Suprapubic skin (tissue), 4 donors: ENCODE results near the gene NFYC. TPM values are rescaled to one million over a fixed set of nuclear protein-coding genes. Genes with fewer than 3 reads are reported as not detected.
"Not testable (repeated sequence)": the region's sequence is repeated elsewhere in the genome, so short reads cannot be mapped to it uniquely, and the experiment has no call there.

Experiments used
- DNase-seq, 2 donors: peaks; one replicate each; pipeline ENCODE4 v3.0.0-alpha.2; 2019; ENCODE audit warnings: low spot score in 2 of 2
- H3K27ac ChIP-seq: fragments of 200-600 bp; sonication (generic); one replicate; pipeline ENCODE4 v1.5.1; 2019
- H3K27me3 ChIP-seq: fragments of 200-600 bp; sonication (generic); one replicate; pipeline ENCODE4 v1.5.1; 2019
- H3K36me3 ChIP-seq: fragments of 200-600 bp; sonication (generic); one replicate; pipeline ENCODE4 v1.5.1; 2019
- H3K4me1 ChIP-seq: fragments of 200-600 bp; sonication (generic); one replicate; pipeline ENCODE4 v1.5.1; 2019
- H3K4me3 ChIP-seq: fragments of 200-600 bp; sonication (generic); one replicate; pipeline ENCODE4 v1.5.1; 2019; ENCODE audit warnings: mild to moderate bottlenecking
- H3K9me3 ChIP-seq: fragments of 200-600 bp; sonication (generic); one replicate; pipeline ENCODE4 v1.5.1; 2019
- CTCF ChIP-seq, 2 donors: fragments of 200-600 bp in 1 of 2; fragments of 450-650 bp in 1 of 2; sonication (generic) in 1 of 2; IDR thresholded peaks; one replicate each; pipeline ENCODE4 v1.5.1; 2016 to 2019; ENCODE audit warnings: antibody characterized with exemption in 2 of 2, mild to moderate bottlenecking in 1 of 2, moderate library complexity in 1 of 2
- EP300 ChIP-seq: sonication (generic); formaldehyde crosslinking; IDR thresholded peaks from one replicate; pipeline ENCODE4 v1.6.1; 2017; ENCODE audit warnings: antibody characterized with exemption
- POLR2A ChIP-seq, 2 donors: fragments of 450-650 bp; IDR thresholded peaks; one replicate each; pipeline ENCODE4 v1.6.1; 2017; ENCODE audit warnings: antibody characterized with exemption in 2 of 2, mild to moderate bottlenecking in 2 of 2, moderate library complexity in 2 of 2
- POLR2AphosphoS5 ChIP-seq, 3 donors: sonication (generic); formaldehyde crosslinking; IDR thresholded peaks; one replicate each; pipeline ENCODE4 v1.6.1; 2017; ENCODE audit warnings: antibody characterized with exemption in 3 of 3
- WGBS: methylation state at CpG from one replicate; pipeline ENCODE4 v1.1.5; 2018; 5-methylcytosine and 5-hydroxymethylcytosine counted together
- total RNA-seq, 4 donors: library from RNA; depleted of rRNA; stranded (reverse); fragments of >200 nt; gene quantifications; one replicate each; pipeline ENCODE4 v1.1.0, GENCODE V29; 2016

The NFYC gene
- total RNA-seq, 4 donors from 2014 or later, result 62.9 to 111 (median 83.5) TPM

DNA sequence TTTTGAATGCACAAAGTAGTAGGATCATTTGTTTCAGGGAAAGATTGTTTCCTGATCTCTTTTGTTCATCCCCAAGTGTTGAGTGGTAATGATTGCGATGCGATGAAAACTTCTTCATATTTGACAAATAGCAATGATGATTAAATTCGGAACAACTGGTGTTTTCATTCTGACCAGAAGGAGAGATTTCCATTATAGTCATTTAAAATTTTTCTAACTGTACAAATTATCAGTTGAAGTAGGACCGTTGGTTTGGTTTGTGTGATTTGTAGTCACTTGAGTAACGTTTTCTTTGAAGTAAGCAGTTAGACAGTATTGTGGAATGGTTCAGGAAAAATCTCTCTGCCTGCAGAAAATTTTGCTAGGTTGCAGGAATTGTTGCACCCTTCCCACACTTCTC, 5.9 kb downstream of the NFYC start:
- H3K9me3 ChIP-seq, result no peaks in the 10 kb centered on the region
- H3K36me3 ChIP-seq, result peaks cover 5% of the 10 kb centered on the region
- no peak for DNase-seq
- peaks cover 43% of the 10 kb centered on the region for H3K4me1 ChIP-seq
- TF ChIP-seq POLR2AphosphoS5 (IDR thresholded peaks at IDR 0.05) (no peak), POLR2A (IDR thresholded peaks at IDR 0.05) (no peak), CTCF (IDR thresholded peaks at IDR 0.05) (no peak), EP300 (no peak)
- no peak overlapping the region for H3K27ac ChIP-seq
- no peak overlapping the region for H3K4me3 ChIP-seq
- 79% methylated on average over 5 of the region's 5 CpGs for WGBS
- no peaks in the 10 kb centered on the region for H3K27me3 ChIP-seq

DNA sequence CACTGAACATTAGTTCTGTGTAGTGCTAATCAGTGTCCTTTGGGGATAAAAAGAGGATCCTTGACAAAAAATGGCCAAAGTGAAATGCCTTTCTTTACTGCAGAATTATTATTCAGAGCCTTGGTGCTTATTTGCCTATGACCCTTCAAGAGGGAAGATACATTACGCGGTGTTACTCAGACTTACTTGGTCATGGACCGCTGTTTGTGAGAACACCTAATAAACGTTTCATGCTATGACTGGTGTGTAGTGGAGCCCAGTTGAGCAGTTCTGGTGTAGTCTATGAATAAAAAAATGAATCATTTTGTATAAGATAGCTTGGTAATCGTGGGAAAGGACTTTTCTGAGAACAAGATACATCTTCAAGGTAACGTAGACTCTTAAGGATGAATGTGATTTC, 8.3 kb downstream of the NFYC start:
- Histone ChIP-seq H3K36me3 (peaks cover 5% of the 10 kb centered on the region), H3K27ac (no peak overlapping the region), H3K9me3 (no peaks in the 10 kb centered on the region), H3K4me3 (no peak overlapping the region), H3K27me3 (no peaks in the 10 kb centered on the region), H3K4me1 (peaks cover 47% of the 10 kb centered on the region)
- no peak for DNase-seq
- TF ChIP-seq POLR2AphosphoS5 (IDR thresholded peaks at IDR 0.05), result no peak
- TF ChIP-seq POLR2A (IDR thresholded peaks at IDR 0.05), result no peak
- no peak for TF ChIP-seq CTCF (IDR thresholded peaks at IDR 0.05)
- TF ChIP-seq EP300, result no peak
- 86% methylated on average over 6 of the region's 6 CpGs for WGBS

DNA sequence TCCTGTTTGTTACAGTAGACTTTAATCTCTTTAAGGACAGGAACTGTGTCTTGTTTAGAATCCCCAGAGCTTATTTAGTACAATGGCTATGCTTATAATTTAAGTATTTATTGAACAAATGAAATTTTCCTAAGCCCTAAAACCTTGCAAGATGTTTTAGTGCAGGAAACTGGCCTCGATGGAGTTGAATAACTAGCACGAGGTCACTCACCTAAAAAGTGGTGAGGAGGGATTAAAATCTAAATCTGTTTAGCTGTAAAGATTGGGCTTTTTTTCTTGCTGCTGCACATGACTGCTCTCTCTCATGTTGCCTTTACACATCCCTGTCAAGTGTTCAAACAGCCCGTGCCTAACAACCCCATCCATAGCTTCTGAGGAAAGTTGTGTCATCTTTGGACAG, 10.2 kb downstream of the NFYC start:
- no peak overlapping the region for H3K27ac ChIP-seq
- no peaks in the 10 kb centered on the region for H3K9me3 ChIP-seq
- no peaks in the 10 kb centered on the region for H3K36me3 ChIP-seq
- TF ChIP-seq POLR2AphosphoS5 (IDR thresholded peaks at IDR 0.05), result no peak
- no peak for TF ChIP-seq CTCF (IDR thresholded peaks at IDR 0.05)
- TF ChIP-seq POLR2A (IDR thresholded peaks at IDR 0.05), result no peak
- no peak for TF ChIP-seq EP300
- H3K27me3 ChIP-seq, result no peaks in the 10 kb centered on the region
- 71% methylated on average over 3 of the region's 3 CpGs for WGBS
- H3K4me3 ChIP-seq, result no peak overlapping the region
- DNase-seq, result no peak
- H3K4me1 ChIP-seq, result peaks cover 49% of the 10 kb centered on the region

- DNase-seq, H3K27me3 ChIP-seq, H3K4me3 ChIP-seq, H3K36me3 ChIP-seq, H3K27ac ChIP-seq, H3K9me3 ChIP-seq: not testable (repeated sequence)
- peaks cover 41% of the 10 kb centered on the region for H3K4me1 ChIP-seq
- WGBS, result 60% methylated on average over 9 of the region's 9 CpGs
Measured at GRCh38 chr1:40702810-40703209, 11.3 kb downstream of the NFYC start.

DNA sequence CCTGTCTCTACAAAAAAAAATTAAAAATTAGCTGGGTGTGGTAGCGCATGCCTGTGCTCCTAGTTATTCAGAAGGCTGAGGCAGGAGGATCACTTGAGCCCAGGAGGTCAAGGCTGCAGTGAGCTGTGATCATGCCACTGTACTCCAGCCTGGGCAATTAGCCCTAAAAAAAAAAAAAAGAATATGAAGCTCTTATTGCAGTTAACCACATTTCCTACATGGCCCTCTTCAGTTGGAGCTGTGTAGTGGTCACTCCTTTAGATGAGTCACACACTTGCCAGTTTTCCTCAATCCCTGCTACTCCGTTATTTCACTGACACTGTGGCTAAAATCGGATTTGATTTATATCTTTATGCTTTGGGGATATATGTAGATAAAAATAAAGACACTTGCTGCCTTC, 11.8 kb downstream of the NFYC start:
- 86% methylated on average over 3 of the region's 3 CpGs for WGBS
- Histone ChIP-seq H3K4me1 (peaks cover 44% of the 10 kb centered on the region), H3K27ac (no peak overlapping the region)

More for the DNA sequence above, 11.8 kb downstream of the NFYC start:
- Histone ChIP-seq H3K27me3 (no peaks in the 10 kb centered on the region), H3K36me3 (no peaks in the 10 kb centered on the region), H3K9me3 (no peaks in the 10 kb centered on the region), H3K4me3 (no peak overlapping the region)
- TF ChIP-seq CTCF (IDR thresholded peaks at IDR 0.05) (no peak), POLR2AphosphoS5 (IDR thresholded peaks at IDR 0.05) (no peak), POLR2A (IDR thresholded peaks at IDR 0.05) (no peak), EP300 (no peak)
- no peak for DNase-seq
